ENCODE results near the gene ODF2. TPM values are rescaled to one million over a fixed set of nuclear protein-coding genes. Genes with fewer than 3 reads are reported as not detected.

The ODF2 gene
- polyA plus RNA-seq, 1 experiment = 16.8 TPM

GRCh38 chr9:128485414-128485855, 29.6 kb downstream of the ODF2 start:
- Histone ChIP-seq H3K27me3 (ENCODE audit: control insufficient read depth, insufficient read depth, low read length) (no peaks in the 10 kb centered on the region), H3K4me3 (ENCODE audit: low read depth, low read length) (no peak overlapping the region), H3K9me3 (ENCODE audit: control insufficient read depth, insufficient read depth, low read length) (no peaks in the 10 kb centered on the region), H3K27ac (ENCODE audit: low read depth, low read length) (no peak overlapping the region)
- no peak for TF ChIP-seq CTCF (IDR thresholded peaks at IDR 0.05; ENCODE audit: low read depth, low read length)
- ChIA-PET CTCF (interaction anchor here (1.1 kb wide), 1 partner anchor 47 kb away, joined by 3 read pairs; no protein-coding TSS in a partner anchor), POLR2A (no interaction called here)
- DNase-seq (ENCODE audit: low read depth, low spot score) = no peak

GRCh38 chr9:128486201-128486600, 30.4 kb downstream of the ODF2 start:
- Histone ChIP-seq H3K27ac (ENCODE audit: low read depth, low read length) (no peak overlapping the region), H3K27me3 (ENCODE audit: control insufficient read depth, insufficient read depth, low read length) (no peaks in the 10 kb centered on the region), H3K9me3 (ENCODE audit: control insufficient read depth, insufficient read depth, low read length) (no peaks in the 10 kb centered on the region), H3K4me3 (ENCODE audit: low read depth, low read length) (no peak overlapping the region)
- no peak for TF ChIP-seq CTCF (IDR thresholded peaks at IDR 0.05; ENCODE audit: low read depth, low read length)
- no peak for DNase-seq (ENCODE audit: low read depth, low spot score)
- ChIA-PET CTCF (interaction anchor here (1.1 kb wide), 1 partner anchor 48 kb away, joined by 3 read pairs; no protein-coding TSS in a partner anchor), POLR2A (no interaction called here)

GRCh38 chr9:128493424-128493823, 37.6 kb downstream of the ODF2 start:
- DNase-seq (ENCODE audit: low read depth, low spot score) = no peak
- TF ChIP-seq CTCF (IDR thresholded peaks at IDR 0.05; ENCODE audit: low read depth, low read length) = no peak
- no peaks in the 10 kb centered on the region for H3K9me3 ChIP-seq (ENCODE audit: control insufficient read depth, insufficient read depth, low read length)
- ChIA-PET CTCF (no interaction called here), POLR2A (no interaction called here)
- H3K27ac ChIP-seq (ENCODE audit: low read depth, low read length) = no peak overlapping the region
- no peak overlapping the region for H3K4me3 ChIP-seq (ENCODE audit: low read depth, low read length)
- no peaks in the 10 kb centered on the region for H3K27me3 ChIP-seq (ENCODE audit: control insufficient read depth, insufficient read depth, low read length)

GRCh38 chr9:128494108-128494745, 38.4 kb downstream of the ODF2 start:
- no peak for TF ChIP-seq CTCF (IDR thresholded peaks at IDR 0.05; ENCODE audit: low read depth, low read length)
- no peak overlapping the region for H3K4me3 ChIP-seq (ENCODE audit: low read depth, low read length)
- no peak overlapping the region for H3K27ac ChIP-seq (ENCODE audit: low read depth, low read length)
- no peak for DNase-seq (ENCODE audit: low read depth, low spot score)
- H3K27me3 ChIP-seq (ENCODE audit: control insufficient read depth, insufficient read depth, low read length) = no peaks in the 10 kb centered on the region
- ChIA-PET CTCF (no interaction called here), POLR2A (no interaction called here)
- H3K9me3 ChIP-seq (ENCODE audit: control insufficient read depth, insufficient read depth, low read length) = no peaks in the 10 kb centered on the region

GRCh38 chr9:128494746-128495129, 38.9 kb downstream of the ODF2 start:
- Histone ChIP-seq H3K27me3 (ENCODE audit: control insufficient read depth, insufficient read depth, low read length) (no peaks in the 10 kb centered on the region), H3K27ac (ENCODE audit: low read depth, low read length) (no peak overlapping the region), H3K9me3 (ENCODE audit: control insufficient read depth, insufficient read depth, low read length) (no peaks in the 10 kb centered on the region), H3K4me3 (ENCODE audit: low read depth, low read length) (no peak overlapping the region)
- ChIA-PET CTCF (no interaction called here), POLR2A (no interaction called here)
- DNase-seq (ENCODE audit: low read depth, low spot score) = no peak
- no peak for TF ChIP-seq CTCF (IDR thresholded peaks at IDR 0.05; ENCODE audit: low read depth, low read length)

Data from AG04450 (cell line).